GM18867 (cell line): ENCODE measurements around the gene SNAI1.
"Not testable (repeated sequence)": the region's sequence is repeated elsewhere in the genome, so short reads cannot be mapped to it uniquely, and the experiment has no call there.

ENCODE experiments used
- ATAC-seq: cut with Tn5 transposase; IDR thresholded peaks from one replicate; pipeline ENCODE4 v1.9.1; 2021; ENCODE audit warnings: mild to moderate bottlenecking, moderate library complexity; ENCODE audit not compliant: unreplicated experiment

SNAI1 gene

DNA sequence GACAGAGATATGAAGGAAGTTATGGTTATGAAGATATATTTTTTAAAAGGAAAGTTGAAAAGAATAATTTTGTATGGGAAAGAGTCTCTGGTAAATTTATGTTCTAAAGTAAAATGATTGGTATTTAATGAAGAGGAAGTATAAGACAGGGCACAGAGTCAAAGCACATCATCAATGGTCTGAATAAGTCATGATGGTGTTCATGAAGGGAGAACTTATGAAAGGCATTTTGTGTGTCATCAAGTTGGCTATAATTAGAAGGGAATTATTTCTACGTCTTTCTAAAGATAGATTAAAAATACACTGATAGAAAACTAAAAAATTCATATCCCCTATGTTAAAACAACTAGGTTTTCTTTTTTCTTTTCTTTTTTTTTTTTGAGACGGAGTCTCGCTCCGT is 21.4 kb upstream of the SNAI1 start:
- ATAC-seq, result no peak

DNA sequence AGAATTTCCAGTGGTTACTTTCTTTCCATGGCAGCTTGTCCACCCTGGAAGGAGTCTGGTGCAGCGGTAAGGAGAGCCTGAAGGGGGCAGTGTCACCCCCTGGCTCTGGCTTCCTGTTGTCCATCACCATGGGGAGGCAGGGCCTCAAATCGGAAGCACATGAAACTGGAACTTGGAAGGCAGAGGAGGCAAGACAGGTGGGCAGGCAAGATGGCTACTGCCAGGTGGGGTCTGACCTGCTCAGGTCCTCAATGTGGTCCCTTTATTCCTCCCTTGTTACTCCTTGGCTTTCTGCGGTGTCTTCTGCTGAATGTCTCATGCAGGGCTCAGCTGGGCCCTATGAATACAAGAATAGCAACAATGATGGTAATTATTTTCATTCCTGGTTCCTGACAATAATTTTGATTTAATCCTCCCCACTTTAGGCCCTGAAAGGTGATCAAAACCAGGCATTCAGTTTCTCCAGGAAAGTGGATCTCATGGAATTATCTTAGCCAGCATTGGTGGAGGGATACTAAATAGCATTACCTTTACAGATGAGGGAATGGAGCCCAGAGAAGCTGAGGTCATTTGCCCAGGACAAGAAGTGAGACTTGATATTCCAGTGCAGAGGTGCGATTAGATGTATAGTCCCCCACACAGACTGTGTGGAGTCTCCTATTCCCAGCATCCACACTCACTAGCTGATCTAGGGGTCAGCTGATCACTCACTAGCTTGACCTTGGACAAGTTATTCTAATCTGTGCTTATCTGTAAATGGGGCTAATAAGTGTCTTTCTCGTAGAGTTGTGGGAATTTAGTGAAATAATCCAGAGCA is 17.6 kb upstream of the SNAI1 start:
- ATAC-seq, result no peak

DNA sequence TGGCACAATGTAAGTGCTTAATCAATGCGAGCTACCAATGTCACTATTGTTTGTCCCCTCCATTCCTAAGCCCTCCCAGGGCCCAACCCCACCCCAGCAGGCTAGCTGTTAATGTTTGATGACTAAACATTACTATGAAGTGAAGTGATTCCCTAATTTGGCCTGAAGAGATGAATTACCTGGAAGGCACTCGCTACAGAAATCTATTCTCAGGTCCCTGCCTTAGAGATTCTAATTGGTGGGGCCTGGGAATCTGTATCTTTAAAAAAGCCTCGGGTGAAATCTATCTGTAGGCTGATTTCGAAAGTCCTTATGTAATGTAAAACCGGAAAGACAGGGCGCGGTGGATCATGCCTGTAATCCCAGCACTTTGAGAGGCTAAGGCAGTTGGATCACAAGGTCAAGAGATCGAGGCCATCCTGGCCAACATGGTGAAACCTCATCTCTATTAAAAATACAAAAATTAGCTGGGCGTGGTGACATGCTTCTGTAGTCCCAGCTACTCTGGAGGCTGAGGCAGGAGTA is 16.9 kb upstream of the SNAI1 start:
- no peak for ATAC-seq

DNA sequence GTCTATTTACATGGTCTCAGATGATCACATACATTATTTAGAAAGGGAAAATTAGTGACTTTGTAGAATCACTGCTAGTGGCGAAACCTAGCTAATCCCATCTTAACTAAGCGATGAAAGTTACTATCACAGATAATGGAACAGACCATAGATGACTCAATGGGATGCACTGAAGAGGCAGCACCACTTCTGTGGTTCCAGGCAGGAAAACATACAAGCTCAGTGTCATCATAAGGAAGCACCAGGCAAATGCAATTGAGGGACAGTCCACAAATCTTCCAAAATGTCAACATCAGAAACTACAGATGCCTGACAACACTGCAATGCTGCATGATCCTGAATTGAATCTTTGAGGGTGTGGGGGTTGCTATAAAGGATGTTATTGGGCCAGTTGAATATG is 15.9 kb upstream of the SNAI1 start:
- ATAC-seq, result no peak

DNA sequence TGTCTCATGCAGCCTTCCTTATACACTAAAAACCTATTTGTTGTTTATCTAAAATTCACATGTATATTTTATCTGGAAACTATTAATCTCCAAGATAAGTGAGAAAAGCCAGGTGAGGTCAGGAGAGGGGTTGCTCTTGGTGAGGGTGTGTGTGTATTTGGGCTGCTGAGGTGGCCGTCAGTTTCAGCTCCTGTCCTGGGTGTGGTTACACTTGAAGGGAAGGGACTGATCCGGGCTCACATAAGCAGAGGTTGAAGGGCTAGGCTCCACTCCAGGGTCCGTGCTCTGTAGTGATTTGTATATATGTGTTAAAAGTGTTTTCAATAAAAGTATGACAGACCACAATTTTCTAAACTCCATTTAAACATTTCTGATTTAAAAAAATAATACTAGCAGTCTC is 13.5 kb upstream of the SNAI1 start:
- no peak for ATAC-seq

DNA sequence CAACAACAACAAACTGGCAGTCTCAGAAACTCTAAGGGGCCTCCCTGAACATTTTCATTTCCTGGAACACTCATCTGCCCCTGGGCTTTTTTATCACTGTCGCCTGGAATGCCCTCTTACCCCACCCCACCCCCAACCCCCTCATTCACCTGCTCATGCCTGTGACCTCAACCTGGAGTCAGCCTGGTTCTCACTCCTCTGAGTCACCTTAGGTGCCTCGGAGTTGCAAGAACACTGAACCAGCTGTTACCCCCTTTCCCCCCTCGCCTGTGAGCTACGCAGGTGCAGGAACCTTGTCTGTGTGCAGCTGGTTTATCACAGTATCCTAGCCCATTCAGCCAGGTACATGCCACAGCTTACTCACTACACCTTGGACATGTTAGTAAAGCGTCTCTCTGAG is 12.8 kb upstream of the SNAI1 start:
- no peak for ATAC-seq

DNA sequence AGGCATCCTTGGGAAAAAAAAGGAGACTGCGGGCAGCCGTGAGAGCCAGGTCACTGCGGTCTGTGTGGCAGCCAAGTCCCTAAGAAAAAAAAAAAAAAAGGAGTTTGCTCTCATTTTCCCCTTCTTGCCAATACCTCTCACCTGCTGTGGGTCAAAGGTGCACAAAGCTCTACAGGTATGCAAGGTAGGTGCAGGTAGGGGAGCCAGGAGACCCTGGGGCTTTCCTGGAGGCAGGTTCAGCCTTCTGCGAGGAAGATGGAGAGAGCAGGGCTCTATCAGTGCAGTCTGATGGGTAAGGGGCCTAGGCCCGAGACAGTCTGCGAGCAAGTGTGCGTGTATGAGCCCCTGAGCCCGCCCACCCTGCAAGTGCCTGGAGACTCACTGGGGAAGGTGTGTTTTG is 12.3 kb upstream of the SNAI1 start:
- no peak for ATAC-seq

DNA sequence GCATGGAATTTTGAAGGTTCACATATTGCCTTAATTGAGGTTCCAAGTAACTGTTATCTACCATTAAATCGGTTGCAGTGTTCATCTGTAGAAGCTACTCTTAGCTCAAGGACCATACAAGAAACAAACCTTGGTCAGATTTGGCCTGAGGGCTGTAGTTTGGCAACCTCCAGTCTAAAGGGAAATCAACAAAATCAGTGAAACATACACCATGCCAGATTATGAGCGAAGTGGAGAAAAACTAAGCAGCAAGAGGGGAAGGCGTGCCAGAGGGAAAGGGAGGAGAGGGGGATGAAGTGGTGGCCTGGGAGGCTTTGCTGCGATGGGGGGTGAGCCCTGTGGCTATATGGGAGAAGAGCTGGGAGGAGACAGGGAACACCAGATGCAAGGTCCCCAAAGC is 8.8 kb upstream of the SNAI1 start:
- no peak for ATAC-seq

DNA sequence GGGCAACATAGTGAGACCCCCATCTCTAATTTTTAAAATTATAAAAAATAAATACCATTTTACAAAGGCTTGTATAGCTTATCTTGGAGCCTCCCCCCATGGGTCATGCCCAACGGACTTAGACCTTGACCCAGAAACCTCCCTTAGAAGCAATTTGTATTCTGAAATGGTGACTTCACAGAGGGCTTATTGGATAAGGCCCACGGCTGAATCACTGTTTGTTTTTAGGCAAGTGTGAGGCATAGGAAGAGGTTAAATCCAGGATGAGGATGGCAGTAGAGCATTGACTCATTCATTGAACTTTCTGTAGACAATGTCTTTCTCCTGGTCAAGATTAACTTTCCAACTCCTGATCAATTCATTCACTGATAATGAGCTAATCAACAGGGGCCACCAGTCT is 6.2 kb upstream of the SNAI1 start:
- ATAC-seq, result no peak

DNA sequence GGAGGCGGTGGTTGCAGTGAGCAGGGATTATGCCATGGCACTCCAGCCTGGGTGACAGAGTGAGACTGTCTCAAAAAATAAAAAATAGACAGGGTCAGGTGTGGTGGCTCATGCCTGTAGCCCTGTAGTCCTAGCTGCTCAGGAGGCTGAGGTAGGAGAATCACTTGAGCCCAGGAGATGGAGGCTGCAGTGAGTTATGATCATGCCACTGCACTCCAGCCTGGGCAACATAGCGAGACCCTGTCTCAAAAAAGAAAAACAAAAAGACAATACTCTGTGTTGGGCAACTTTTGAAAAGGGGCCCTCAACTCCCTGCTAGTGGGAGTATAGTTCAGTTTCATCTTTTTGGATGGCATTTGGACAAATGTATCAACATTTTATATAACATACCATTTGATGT is 5.0 kb upstream of the SNAI1 start:
- ATAC-seq, result not testable (repeated sequence)

DNA sequence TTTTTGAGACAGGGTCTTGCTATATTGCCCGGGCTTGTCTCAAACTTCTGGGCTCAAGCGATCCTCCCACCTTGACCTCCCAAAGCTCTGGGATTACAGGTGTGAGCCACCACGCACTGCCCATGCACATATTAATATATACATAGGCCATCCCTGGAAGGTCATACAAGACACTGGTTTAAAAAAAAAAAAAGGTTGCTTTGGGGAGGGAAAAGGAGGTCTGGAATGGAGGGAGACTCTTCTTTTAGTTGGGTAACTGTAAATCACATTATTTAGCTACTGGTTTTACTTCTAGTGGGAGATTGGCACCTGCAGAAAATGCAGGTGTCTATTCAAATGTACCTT is 4.1 kb upstream of the SNAI1 start:
- ATAC-seq, result no peak

DNA sequence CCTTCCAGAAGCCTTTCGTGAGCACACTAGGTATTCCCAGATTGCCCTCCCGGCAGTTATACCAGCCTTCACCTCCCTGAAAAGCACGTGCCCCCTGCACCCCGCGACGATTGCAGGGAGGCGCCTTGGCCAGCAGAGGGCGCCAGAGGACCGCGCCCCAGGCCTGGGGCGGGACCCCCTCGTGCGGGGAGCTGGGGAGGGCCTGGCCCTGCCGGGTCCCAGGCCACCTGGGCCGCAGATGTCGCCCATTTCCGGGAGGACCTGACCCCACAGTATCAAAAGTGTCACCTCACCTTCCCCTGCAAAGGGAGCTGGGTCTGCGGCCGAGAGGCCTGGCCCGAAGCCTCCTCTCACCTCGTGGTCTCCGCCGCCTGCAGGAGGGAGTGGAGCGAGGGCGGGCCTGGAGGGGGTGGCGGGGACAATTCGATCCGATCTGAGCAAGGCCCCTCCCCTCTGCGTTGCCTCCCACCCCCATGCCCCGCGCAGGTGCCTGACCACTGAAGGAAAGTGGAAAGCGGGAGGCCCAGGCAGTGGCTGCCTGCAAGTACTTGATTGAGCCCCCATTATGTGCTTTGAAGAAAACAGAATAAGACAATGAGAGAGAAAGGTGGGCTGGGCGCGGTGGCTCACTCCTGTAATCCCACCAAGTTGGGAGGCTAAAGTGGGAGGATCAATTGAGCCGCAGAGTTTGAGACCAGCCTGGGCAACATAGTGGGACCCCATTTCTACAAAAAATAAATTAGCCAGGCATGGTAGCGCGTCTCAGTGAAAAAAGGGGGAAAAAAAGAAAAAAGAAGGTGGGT is 3.5 kb upstream of the SNAI1 start:
- no peak for ATAC-seq

DNA sequence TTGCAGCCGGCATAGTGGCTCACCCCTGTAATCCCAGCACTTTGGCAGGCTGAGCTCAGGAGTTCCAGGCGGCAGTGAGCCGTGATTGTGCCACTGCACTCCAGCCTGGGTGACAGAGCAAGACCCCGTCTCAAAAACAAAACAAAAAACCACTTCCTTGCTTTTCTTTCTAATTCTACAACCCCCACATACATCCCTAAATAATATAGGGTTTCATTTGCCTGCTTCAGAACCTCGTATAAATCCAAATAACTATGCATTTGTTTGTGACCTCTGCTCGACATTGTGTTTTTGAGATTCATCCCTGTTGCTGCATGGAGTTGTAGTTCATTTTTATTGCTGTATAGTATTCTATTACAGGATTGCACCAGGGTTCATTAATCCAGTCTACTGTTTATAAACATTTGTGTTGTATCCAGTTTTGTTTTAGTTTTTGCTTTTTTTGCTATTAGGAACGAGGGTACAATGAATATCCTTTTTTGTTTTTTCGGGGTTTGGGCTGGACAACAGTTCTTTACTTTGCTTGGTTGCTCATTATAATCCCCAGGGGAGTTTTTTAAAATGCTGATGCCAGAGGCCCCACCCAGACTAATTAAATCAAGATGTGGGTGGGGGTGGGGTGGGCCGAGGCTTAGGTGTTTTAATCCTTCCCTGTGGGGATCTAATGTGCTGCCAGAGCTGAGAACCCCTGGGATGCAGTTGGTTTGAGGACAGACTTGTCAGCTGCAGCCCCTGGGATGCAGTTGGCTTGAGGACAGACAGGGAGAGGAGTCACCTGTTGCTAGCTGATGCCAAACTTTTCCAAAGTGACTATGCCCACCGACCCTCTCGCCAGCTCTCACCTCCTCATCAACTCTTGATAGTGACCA is 2.4 kb upstream of the SNAI1 start:
- no peak for ATAC-seq

DNA sequence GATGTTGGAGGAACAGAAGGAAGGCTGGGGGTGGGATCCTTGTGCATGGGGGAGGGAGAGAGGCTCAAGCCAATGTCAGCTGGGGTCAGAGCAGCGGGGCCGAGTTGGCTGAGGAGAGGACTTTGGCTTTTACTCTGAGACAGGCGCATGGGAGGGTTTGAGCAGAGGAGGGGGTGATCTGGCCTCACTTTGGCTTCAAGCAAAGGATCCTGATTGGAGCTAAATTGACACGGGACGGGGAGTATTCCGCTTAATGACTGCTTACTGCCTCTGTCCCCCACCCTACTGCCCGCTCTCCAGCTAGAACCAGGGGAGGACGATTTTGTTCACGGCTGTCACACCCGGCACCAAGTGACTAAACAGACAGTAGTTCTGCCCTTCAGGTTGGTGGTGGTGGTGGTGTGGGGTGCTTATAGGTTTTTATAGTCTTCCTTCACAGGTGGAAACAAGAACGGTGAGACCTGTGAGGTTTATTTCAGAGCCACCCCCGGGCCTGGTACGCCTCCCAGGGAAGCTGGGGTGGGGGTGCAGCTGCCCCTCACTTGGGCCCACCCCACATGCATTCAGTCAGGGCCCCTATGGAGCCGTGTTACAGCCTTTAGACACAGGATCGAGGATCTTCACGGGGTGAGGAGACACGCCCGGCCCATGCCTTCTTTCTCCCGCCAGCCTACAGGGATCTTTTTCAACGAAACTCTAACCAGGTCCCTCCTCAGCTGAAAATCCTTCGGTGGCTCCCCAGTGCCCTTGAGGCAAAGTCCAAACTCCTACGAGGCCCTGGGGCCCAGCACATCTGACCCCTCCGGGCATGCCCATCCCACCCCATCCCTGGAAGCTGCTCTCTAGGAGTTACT is 1.3 kb upstream of the SNAI1 start:
- ATAC-seq, result no peak

DNA sequence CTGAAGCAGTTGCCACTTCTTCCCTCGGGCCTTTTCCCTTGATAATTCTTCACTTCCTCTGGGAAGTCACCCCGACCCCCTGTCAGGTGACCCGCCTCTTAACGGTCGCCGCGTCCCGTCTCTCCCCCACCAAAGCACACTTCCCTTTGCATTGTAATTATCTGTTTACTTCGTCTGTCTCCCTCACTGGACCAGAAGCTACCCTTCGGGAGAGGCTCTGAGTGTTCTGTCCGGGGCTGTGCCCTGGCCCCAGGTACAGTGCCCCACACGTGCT is 771 bp upstream of the SNAI1 start:
- no peak for ATAC-seq

DNA sequence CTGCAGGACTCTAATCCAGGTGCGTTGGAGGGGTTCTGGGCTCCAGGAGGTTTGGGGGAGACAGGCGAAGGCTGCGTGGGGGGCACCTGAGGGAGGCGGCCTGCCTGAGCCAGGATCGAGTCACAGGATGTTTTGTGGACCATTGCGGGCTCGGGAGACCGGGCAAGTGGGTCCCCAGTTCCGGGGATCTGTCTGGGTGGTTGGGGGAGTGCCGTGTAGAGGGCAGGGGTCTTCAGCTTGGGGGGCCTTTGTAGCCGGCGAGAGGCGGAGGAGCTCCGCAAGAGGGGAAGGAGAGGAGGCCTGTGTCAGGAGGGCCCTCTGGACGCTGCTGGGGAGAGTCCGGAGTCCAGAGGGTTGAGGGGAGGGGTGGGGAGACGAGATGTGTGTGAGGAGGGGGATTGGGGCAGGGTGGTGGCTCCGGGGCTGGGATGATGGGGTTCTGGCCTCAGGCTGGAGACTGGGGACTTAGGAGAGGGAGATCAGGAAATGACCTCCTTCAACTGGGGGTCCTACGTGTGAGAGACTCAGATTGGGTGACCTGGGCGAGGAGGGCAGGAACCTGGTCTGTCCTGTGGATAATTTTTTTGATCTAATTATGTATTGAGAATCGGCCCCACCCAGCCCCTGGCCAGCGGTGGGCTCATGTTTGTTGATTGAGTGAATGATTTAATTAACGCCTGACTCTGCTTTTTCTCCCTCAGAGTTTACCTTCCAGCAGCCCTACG is 505 bp downstream of the SNAI1 start:
- no peak for ATAC-seq

DNA sequence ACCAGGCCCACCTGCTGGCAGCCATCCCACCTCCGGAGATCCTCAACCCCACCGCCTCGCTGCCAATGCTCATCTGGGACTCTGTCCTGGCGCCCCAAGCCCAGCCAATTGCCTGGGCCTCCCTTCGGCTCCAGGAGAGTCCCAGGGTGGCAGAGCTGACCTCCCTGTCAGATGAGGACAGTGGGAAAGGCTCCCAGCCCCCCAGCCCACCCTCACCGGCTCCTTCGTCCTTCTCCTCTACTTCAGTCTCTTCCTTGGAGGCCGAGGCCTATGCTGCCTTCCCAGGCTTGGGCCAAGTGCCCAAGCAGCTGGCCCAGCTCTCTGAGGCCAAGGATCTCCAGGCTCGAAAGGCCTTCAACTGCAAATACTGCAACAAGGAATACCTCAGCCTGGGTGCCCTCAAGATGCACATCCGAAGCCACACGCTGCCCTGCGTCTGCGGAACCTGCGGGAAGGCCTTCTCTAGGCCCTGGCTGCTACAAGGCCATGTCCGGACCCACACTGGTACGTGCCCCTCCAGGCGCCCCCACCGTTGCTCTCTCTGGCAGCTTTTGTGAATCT is 1.1 kb downstream of the SNAI1 start:
- no peak for ATAC-seq

DNA sequence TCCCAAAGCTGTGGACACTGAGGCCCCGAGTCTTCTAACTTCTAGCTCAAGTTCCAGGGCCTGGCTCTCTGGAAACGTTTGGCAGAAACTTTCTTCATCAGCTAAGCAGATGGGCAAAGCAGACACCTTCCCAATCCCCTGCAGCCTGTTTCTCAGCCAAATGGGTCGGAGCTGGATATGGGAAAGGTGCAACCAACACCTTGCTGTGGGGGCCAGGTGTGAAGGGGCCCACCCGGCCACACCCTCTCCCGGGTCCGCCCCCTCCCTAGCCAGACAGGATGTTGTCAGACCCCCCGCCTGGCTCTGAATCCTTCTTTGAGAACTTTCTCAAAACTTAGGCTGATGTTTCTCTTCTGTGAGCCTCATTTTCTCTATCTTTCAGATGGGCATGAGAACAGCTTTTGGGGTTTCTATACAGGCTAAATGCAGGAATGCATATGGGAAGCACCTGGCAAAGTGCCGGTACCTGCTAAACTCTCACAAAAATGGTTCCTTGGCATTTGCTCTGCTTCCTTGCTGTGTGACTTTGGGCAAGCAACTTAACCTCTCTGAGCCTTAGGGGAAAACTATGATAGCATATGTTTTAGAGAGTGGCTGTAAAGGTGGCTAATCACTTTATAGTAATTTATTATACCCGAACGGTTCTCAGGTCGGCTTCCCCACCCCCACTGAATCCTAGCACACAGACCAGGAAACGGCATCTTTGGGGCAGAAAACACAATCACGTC is 1.8 kb downstream of the SNAI1 start:
- no peak for ATAC-seq

DNA sequence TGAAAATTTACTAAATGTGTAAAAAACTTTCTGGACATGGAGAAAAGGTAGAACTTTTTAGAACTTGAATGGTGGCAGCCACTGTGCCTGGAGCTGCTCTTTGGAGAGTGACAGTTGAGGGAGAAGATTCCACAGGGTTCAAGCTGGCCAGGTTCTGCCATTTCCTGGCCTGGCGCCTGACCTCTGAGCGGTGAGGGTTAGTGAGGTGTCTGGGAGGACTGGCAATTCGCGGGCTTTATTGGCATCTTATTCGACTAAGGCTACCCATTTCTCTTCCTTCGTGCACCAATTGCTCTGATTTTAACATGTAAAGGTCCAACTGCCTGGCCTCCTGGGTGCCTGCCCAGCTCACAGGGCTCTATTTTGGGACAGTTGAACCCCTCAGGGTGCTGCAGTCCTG is 2.4 kb downstream of the SNAI1 start:
- no peak for ATAC-seq
